HUES48 (cell line): ENCODE measurements around the gene CLIP2.

Experiments used
- H3K27ac ChIP-seq: one replicate; pipeline ENCODE4 v1.7.0; 2013; ENCODE audit warnings: low read depth, low read length, inconsistent platforms
- H3K27me3 ChIP-seq: 2 replicates; pipeline ENCODE4 v1.6.1; 2013; ENCODE audit warnings: mild to moderate bottlenecking, low read length; ENCODE audit not compliant: control insufficient read depth, insufficient read depth
- H3K36me3 ChIP-seq: 2 replicates; pipeline ENCODE4 v1.6.1; 2013; ENCODE audit warnings: low read length; ENCODE audit not compliant: control insufficient read depth, insufficient read depth
- H3K4me1 ChIP-seq: 2 replicates; pipeline ENCODE4 v1.6.1; 2013; ENCODE audit warnings: mild to moderate bottlenecking, low read length; ENCODE audit not compliant: control insufficient read depth, insufficient read depth
- H3K4me3 ChIP-seq: 2 replicates; pipeline ENCODE4 v1.5.1; 2013; ENCODE audit warnings: mild to moderate bottlenecking, low read depth, low read length
- H3K9ac ChIP-seq: 2 replicates; pipeline ENCODE4 v1.6.1; 2013; ENCODE audit warnings: mild to moderate bottlenecking, low read depth, low read length, moderate library complexity
- H3K9me3 ChIP-seq: 2 replicates; pipeline ENCODE4 v1.6.1; 2013; ENCODE audit warnings: low read length; ENCODE audit not compliant: control insufficient read depth, insufficient read depth

Gene CLIP2

GRCh38 chr7:74299401-74299800 lies 10.2 kb downstream of the CLIP2 start:
- Histone ChIP-seq H3K4me3 (no peak overlapping the region), H3K9ac (no peak overlapping the region), H3K36me3 (no peaks in the 10 kb centered on the region), H3K9me3 (no peaks in the 10 kb centered on the region), H3K27ac (no peak overlapping the region), H3K4me1 (peaks cover 5% of the 10 kb centered on the region), H3K27me3 (no peaks in the 10 kb centered on the region)

GRCh38 chr7:74300926-74301325 lies 11.7 kb downstream of the CLIP2 start:
- Histone ChIP-seq H3K9me3 (no peaks in the 10 kb centered on the region), H3K9ac (no peak overlapping the region), H3K4me3 (no peak overlapping the region), H3K27me3 (no peaks in the 10 kb centered on the region), H3K36me3 (no peaks in the 10 kb centered on the region), H3K27ac (no peak overlapping the region), H3K4me1 (no peaks in the 10 kb centered on the region)

- Histone ChIP-seq H3K36me3 (no peaks in the 10 kb centered on the region), H3K4me1 (no peaks in the 10 kb centered on the region), H3K27ac (no peak overlapping the region), H3K9me3 (no peaks in the 10 kb centered on the region), H3K4me3 (no peak overlapping the region), H3K9ac (no peak overlapping the region), H3K27me3 (no peaks in the 10 kb centered on the region)
Measured at GRCh38 chr7:74302745-74303221, 13.6 kb downstream of the CLIP2 start.

DNA sequence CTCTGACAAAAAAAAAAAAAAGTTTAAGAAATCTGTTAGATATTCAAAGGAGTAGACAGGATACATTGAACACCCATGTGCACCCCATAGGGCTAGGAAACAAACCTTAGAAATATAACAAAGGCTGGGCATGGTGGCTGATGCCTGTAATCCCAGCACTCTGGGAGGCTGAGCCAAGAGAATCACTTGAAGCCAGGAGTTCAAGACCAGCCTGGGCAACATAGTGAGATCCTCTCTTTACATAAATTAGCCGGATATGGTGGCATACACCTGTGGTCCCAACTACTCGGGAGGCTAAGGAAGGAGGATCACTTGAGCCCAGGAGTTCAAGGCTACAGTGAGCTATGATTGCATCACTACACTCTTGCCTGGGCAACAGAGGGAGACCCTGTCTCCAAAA lies 15.3 kb downstream of the CLIP2 start:
- no peak overlapping the region for H3K27ac ChIP-seq
- no peaks in the 10 kb centered on the region for H3K4me1 ChIP-seq
- H3K36me3 ChIP-seq = no peaks in the 10 kb centered on the region
- no peaks in the 10 kb centered on the region for H3K27me3 ChIP-seq
- no peak overlapping the region for H3K9ac ChIP-seq
- no peak overlapping the region for H3K4me3 ChIP-seq
- no peaks in the 10 kb centered on the region for H3K9me3 ChIP-seq

DNA sequence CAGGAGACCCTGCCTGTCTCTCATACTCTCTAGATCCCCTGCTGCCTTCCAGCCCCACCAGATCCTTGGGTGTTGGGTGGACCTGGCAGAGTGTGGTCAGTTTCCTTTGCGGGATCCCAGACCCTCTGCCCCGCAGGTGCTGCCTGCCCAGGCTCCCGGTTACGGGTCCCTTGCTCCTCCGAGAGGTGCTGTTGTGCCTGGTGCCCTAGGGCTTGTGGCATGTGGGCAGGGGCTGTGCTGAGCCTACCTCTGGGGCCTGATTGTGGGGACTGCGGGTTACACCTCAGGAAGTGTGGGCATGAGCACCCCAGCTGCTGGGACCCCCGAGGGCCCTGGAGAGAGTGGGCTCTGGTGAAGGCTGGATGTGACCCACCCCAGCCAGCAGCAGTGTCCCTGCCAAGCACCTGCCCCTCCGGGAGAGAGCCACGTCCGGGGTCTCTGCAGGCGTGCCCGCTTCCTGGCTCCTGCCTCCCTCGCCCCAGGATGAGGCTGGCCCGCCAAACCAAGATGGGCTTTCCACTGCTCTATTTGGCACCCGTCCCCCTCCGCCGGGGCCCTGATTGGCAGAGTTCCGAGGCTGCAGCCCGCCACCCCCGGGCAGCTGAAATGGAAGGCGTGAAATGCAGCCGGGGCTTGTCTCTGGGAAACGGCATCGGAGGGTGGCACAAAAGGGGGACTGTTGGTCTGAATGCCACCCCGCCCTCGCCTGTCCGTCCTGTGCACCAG lies 17.0 kb downstream of the CLIP2 start:
- no peaks in the 10 kb centered on the region for H3K9me3 ChIP-seq
- H3K27me3 ChIP-seq = no peaks in the 10 kb centered on the region
- no peaks in the 10 kb centered on the region for H3K4me1 ChIP-seq
- H3K9ac ChIP-seq = 0 out of 2 replicates have a peak overlapping the region, but pooled peaks have one; percentile 44
- H3K36me3 ChIP-seq = no peaks in the 10 kb centered on the region
- no peak overlapping the region for H3K4me3 ChIP-seq
- H3K27ac ChIP-seq = peak overlapping the region; percentile 36

GRCh38 chr7:74306730-74307469 lies 17.7 kb downstream of the CLIP2 start:
- Histone ChIP-seq H3K9ac (no peak overlapping the region), H3K4me3 (no peak overlapping the region)

GRCh38 chr7:74307738-74308505 lies 18.7 kb downstream of the CLIP2 start:
- no peak overlapping the region for H3K4me3 ChIP-seq
- H3K36me3 ChIP-seq = no peaks in the 10 kb centered on the region
- H3K4me1 ChIP-seq = no peaks in the 10 kb centered on the region
- no peak overlapping the region for H3K9ac ChIP-seq
- no peak overlapping the region for H3K27ac ChIP-seq
- no peaks in the 10 kb centered on the region for H3K9me3 ChIP-seq
- no peaks in the 10 kb centered on the region for H3K27me3 ChIP-seq

More at GRCh38 chr7:74306730-74307469, 17.7 kb downstream of the CLIP2 start:
- peak overlapping the region; percentile 36 for H3K27ac ChIP-seq
- H3K4me1 ChIP-seq = no peaks in the 10 kb centered on the region
- H3K36me3 ChIP-seq = no peaks in the 10 kb centered on the region
- H3K9me3 ChIP-seq = no peaks in the 10 kb centered on the region
- H3K27me3 ChIP-seq = no peaks in the 10 kb centered on the region

DNA sequence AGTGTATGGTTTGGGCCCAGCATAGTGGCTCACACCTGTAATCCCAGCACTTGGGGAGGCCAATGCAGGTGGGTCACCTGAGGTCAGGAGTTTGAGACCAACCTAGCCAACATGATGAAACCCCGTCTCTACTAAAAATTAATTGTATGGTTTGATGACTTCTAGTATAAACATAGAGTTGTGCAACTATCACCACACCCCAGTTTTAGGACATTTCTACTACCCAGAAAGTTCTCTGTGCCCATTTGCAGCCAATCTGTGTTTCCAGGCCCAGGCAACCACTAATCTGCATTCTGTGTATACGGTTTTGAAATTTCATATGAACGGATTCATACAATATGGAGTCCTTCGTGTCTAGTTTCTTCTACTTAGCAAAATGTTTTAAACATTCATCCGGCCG lies 20.0 kb downstream of the CLIP2 start:
- no peaks in the 10 kb centered on the region for H3K27me3 ChIP-seq
- H3K4me3 ChIP-seq = no peak overlapping the region
- H3K9ac ChIP-seq = no peak overlapping the region
- H3K4me1 ChIP-seq = no peaks in the 10 kb centered on the region
- H3K36me3 ChIP-seq = no peaks in the 10 kb centered on the region
- no peak overlapping the region for H3K27ac ChIP-seq
- H3K9me3 ChIP-seq = no peaks in the 10 kb centered on the region

GRCh38 chr7:74311305-74311744 lies 22.1 kb downstream of the CLIP2 start:
- no peak overlapping the region for H3K4me3 ChIP-seq
- H3K27ac ChIP-seq = no peak overlapping the region
- H3K9ac ChIP-seq = no peak overlapping the region

GRCh38 chr7:74312418-74313028 lies 23.3 kb downstream of the CLIP2 start:
- Histone ChIP-seq H3K4me1 (no peaks in the 10 kb centered on the region), H3K9me3 (no peaks in the 10 kb centered on the region), H3K36me3 (no peaks in the 10 kb centered on the region), H3K27ac (no peak overlapping the region), H3K9ac (no peak overlapping the region), H3K4me3 (no peak overlapping the region), H3K27me3 (no peaks in the 10 kb centered on the region)

More at GRCh38 chr7:74311305-74311744, 22.1 kb downstream of the CLIP2 start:
- Histone ChIP-seq H3K36me3 (no peaks in the 10 kb centered on the region), H3K4me1 (no peaks in the 10 kb centered on the region), H3K9me3 (no peaks in the 10 kb centered on the region), H3K27me3 (no peaks in the 10 kb centered on the region)
